Esophagus squamous epithelium (tissue), 5 donors: Measurements from ENCODE around the gene NCOR2. TPM values are rescaled to one million over a fixed set of nuclear protein-coding genes. Genes with fewer than 3 reads are reported as not detected.
A peak's percentile ranks its signal among the peaks of the same experiment; 100 is the strongest.
"Not testable (repeated sequence)": the region's sequence is repeated elsewhere in the genome, so short reads cannot be mapped to it uniquely, and the experiment has no call there.

Source experiments
- DNase-seq: peaks from one replicate; lab custom pipeline; 2025; lab: John Stamatoyannopoulos, UW
- H3K27ac ChIP-seq, 4 donors: fragments of 200-600 bp; sonication (generic); one replicate each; pipeline ENCODE4 v1.5.1; 2016 to 2019; ENCODE audit warnings: mild to moderate bottlenecking in 1 of 4
- H3K27me3 ChIP-seq, 4 donors: fragments of 200-600 bp; sonication (generic); 1 replicate in 3 of 4; 2 replicates in 1 of 4; pipeline versions ENCODE4 v1.5.1 to v1.6.0; 2017 to 2021; ENCODE audit warnings: antibody characterized with exemption in 1 of 4
- H3K36me3 ChIP-seq, 3 donors: fragments of 200-600 bp; sonication (generic); one replicate each; pipeline ENCODE4 v1.5.1; 2016 to 2019
- H3K4me1 ChIP-seq, 3 donors: fragments of 200-600 bp; sonication (generic); one replicate each; pipeline ENCODE4 v1.5.1; 2017 to 2019
- H3K4me3 ChIP-seq, 4 donors: fragments of 200-600 bp; sonication (generic); 1 replicate in 3 of 4; 2 replicates in 1 of 4; pipeline ENCODE4 v1.5.1; 2016 to 2019; ENCODE audit warnings: mild to moderate bottlenecking in 2 of 4, moderate library complexity in 1 of 4
- H3K9me3 ChIP-seq, 3 donors: fragments of 200-600 bp; sonication (generic); one replicate each; pipeline ENCODE4 v1.5.1; 2016 to 2019
- POLR2A ChIP-seq, 4 donors: fragments of 450-650 bp; IDR thresholded peaks; one replicate each; pipeline ENCODE4 v1.6.1; 2017; ENCODE audit warnings: antibody characterized with exemption in 4 of 4, mild to moderate bottlenecking in 4 of 4, moderate library complexity in 3 of 4
- WGBS, 2 donors: methylation state at CpG; one replicate each; pipeline ENCODE4 v1.1.5; 2018; 5-methylcytosine and 5-hydroxymethylcytosine counted together
- intact Hi-C: fragments of 100-400 bp; cut with DNase I; formaldehyde crosslinking; loops from one replicate; pipeline ENCODE4 v1.15.0; 2022
- total RNA-seq, 4 donors: library from RNA; depleted of rRNA; stranded (reverse); fragments of >200 nt; gene quantifications; one replicate each; pipeline ENCODE4 v1.1.0, GENCODE V29; 2016
- TF ChIP-seq, protein P1 (sequence below), 6 experiments: fragments of 450-650 bp in 4 of 6; fragments of 200-600 bp in 2 of 6; sonication (generic) in 2 of 6; IDR thresholded peaks; one replicate each; pipeline ENCODE4 v1.5.1; 2016 to 2019; ENCODE audit warnings: antibody characterized with exemption in 6 of 6, mild to moderate bottlenecking in 4 of 6, moderate library complexity in 4 of 6
- donor health status: DM: yes; HTN: yes; CAD: no.

The NCOR2 gene
- total RNA-seq, 4 donors from 2014 or later = 17.7 to 84.1 (median 45.6) TPM

DNA sequence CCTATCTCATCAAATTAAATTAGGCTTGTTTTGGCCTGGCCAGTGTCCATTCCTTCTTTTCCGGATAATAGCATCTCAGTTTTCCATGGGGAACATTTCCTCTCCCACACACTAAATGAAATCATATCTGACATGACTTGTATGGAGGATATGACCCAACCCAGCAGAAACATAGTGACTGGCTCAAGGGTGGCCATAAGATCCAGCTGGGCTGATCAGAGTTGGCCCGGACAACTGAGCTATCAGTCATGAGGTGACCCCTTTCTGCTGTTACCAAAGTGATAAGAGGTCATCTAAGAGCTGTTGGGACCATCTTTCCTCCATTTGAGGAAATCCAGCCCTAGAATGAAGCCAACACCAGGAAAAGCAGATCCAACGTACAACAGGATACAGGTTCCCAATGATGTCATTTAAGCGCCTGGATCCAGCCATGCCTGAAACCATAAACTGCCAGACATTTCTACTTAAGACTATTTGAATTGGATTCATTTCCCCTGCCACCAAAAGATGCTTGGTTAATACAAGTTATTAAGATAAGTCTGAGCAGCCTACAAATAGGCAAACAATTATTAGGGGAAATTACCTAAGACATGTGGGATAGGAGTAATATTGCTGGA is 20.7 kb upstream of the NCOR2 start:
- H3K27ac ChIP-seq = peak overlapping the region in 3 of 4 donors; percentile 20 to 53 (median 44)
- no peak for DNase-seq
- no peaks in the 10 kb centered on the region for H3K9me3 ChIP-seq
- H3K27me3 ChIP-seq = peaks cover 0 to 3% (median 0%) of the 10 kb centered on the region in 4 donors
- H3K36me3 ChIP-seq = no peaks in the 10 kb centered on the region
- peaks cover 14 to 32% (median 20%) of the 10 kb centered on the region in 3 donors for H3K4me1 ChIP-seq
- 82 to 94% methylated on average over 4 of the region's 4 CpGs for WGBS, 2 donors
- intact Hi-C loops = no loop called here
- H3K4me3 ChIP-seq = no peak overlapping the region
- TF ChIP-seq POLR2A (IDR thresholded peaks at IDR 0.05) = no peak
- TF ChIP-seq, protein P1, sequence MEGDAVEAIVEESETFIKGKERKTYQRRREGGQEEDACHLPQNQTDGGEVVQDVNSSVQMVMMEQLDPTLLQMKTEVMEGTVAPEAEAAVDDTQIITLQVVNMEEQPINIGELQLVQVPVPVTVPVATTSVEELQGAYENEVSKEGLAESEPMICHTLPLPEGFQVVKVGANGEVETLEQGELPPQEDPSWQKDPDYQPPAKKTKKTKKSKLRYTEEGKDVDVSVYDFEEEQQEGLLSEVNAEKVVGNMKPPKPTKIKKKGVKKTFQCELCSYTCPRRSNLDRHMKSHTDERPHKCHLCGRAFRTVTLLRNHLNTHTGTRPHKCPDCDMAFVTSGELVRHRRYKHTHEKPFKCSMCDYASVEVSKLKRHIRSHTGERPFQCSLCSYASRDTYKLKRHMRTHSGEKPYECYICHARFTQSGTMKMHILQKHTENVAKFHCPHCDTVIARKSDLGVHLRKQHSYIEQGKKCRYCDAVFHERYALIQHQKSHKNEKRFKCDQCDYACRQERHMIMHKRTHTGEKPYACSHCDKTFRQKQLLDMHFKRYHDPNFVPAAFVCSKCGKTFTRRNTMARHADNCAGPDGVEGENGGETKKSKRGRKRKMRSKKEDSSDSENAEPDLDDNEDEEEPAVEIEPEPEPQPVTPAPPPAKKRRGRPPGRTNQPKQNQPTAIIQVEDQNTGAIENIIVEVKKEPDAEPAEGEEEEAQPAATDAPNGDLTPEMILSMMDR (IDR thresholded peaks at IDR 0.05) = no peak

DNA sequence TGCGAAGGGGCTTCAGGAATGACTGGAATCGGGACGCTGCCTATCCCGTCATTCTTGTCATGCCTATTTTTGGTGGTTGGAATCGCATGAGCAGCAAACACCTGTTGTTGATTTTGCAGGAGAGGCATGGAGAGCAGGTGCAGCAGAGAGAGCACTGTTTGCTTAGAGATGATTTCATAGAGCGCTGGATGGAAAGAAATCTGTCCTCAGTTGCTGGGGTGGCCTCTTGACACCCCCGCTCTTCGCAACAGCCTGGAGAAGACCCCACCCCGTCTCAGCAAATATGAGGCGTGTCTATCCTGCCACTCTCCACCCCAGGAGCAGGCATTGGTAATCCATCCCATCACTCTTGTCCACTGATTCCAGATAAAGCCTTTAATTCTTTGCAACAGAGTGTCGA is 19.3 kb upstream of the NCOR2 start:
- H3K36me3 ChIP-seq = no peaks in the 10 kb centered on the region
- H3K4me1 ChIP-seq = peaks cover 10 to 26% (median 12%) of the 10 kb centered on the region in 3 donors
- no peak overlapping the region for H3K27ac ChIP-seq
- peaks cover 0 to 3% (median 0%) of the 10 kb centered on the region in 4 donors for H3K27me3 ChIP-seq
- no peak overlapping the region for H3K4me3 ChIP-seq
- 70 to 72% methylated on average over 10 of the region's 11 CpGs for WGBS, 2 donors
- DNase-seq = no peak
- intact Hi-C loops = no loop called here
- TF ChIP-seq, protein P1 (IDR thresholded peaks at IDR 0.05) = no peak
- H3K9me3 ChIP-seq = no peaks in the 10 kb centered on the region

DNA sequence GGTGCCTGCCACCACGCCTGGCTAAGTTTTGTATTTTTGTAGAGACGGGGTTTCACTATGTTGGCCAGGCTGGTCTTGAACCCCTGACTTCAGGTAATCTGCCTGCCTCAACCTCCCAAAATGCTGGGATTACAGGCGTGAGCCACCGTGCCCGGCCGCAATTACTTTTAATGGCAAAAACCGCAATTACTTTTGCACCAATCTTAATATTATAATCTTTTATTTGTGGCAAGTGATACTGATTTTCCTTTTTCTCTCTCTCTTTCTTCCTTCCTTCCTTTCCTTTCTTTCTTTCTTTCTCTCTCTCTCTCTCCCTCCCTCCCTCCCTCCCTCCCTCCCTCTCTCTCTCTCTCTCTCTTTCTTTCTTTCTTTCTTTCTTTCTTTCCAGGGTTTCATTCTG is 17.1 kb upstream of the NCOR2 start:
- 94 to 98% methylated on average over 7 of the region's 7 CpGs for WGBS, 2 donors
- intact Hi-C loops, H3K9me3 ChIP-seq, H3K4me3 ChIP-seq, H3K27ac ChIP-seq, H3K27me3 ChIP-seq, DNase-seq, H3K36me3 ChIP-seq: not testable (repeated sequence)
- H3K4me1 ChIP-seq = peaks cover 7 to 22% (median 9%) of the 10 kb centered on the region in 3 donors

DNA sequence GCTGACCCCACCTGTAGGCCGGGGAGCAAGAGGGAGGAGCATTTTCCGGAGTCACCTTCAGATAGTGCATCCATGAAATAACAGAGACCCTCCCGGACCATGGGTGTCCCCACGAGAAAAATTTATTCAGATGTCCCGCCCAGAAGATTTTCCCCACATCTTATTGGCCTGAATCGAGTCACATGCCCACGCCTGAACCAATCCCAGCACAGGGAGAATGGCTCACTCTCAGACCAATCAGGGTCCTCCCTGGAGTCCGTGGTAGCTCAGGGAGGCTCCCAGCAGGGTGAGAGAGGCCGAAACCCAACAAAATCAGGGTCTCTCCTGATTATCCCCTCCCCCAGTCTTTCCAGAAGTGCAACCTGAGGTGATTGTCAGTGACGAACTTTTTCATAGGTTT is 16.4 kb upstream of the NCOR2 start:
- 91 to 95% methylated on average over 5 of the region's 10 CpGs for WGBS, 2 donors
- no peaks in the 10 kb centered on the region for H3K36me3 ChIP-seq
- H3K27ac ChIP-seq = no peak overlapping the region
- H3K4me1 ChIP-seq = peaks cover 4 to 17% (median 6%) of the 10 kb centered on the region in 3 donors
- intact Hi-C loops = no loop called here
- no peak overlapping the region for H3K4me3 ChIP-seq
- peaks cover 0 to 3% (median 0%) of the 10 kb centered on the region in 4 donors for H3K27me3 ChIP-seq
- TF ChIP-seq POLR2A (IDR thresholded peaks at IDR 0.05) = no peak
- no peaks in the 10 kb centered on the region for H3K9me3 ChIP-seq
- no peak for DNase-seq

DNA sequence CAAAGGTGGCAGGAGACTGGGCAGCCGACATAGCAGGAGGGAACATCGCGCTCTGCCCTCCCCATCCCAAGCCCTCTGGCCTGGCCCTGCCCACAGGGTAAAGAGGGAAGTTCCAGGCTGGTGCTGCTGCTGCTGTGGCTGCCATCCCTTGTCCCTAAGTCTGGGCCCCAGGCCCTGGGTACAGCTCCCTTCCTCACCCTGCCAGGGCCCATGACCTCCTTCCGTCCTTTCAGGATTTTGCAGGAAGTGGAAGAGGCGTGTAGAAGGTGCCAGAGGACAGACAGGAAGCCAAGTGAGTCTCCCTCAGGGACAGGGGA is 14.7 kb upstream of the NCOR2 start:
- Histone ChIP-seq H3K27ac (no peak overlapping the region), H3K4me1 (peaks cover 5 to 24% (median 8%) of the 10 kb centered on the region in 3 donors), H3K4me3 (no peak overlapping the region), H3K36me3 (no peaks in the 10 kb centered on the region), H3K9me3 (peaks cover 0 to 4% (median 3%) of the 10 kb centered on the region in 3 donors), H3K27me3 (peaks cover 0 to 3% (median 0%) of the 10 kb centered on the region in 4 donors)
- TF ChIP-seq, protein P1 (IDR thresholded peaks at IDR 0.05) = no peak
- DNase-seq = no peak
- intact Hi-C loops = no loop called here
- 20 to 50% methylated on average over 1 of the region's 5 CpGs for WGBS, 2 donors

DNA sequence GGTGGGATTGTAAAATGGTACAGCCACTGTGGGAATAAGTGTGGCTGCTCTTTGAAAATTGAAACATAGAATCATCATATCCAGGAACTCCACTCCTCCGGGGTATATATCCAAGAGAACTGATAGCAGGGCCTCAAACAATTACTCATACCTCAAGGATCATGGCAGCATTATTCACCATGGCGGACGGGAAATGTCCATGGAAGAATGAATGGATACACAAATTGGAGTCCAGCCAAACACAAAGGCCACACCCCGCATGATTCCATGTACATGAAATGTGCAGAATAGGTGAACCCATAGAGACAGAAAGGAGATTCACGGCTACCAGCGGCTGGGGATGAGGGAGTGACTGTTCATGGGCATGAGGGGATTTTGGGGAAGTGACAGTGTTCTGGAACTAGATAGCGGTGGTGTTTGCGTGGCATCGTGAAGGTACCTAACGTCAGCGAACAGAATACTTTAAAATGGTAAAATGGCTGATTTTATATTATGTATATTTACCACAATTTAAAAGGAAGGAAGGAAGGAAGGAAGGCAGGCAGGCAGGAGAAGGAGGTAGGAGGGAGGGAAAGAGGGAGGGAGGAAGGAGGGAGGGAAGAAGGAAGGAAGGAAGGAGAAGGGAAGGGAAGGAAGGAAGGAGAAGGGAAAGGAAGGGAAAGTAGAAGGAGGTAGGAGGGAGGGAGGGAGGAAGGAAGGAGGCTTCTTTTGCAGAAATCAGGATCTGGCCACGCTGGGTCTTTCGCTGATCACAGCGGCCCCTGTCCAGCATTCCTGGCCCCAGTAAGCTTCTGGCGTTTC is 14.1 kb upstream of the NCOR2 start:
- TF ChIP-seq POLR2A (IDR thresholded peaks at IDR 0.05) = no peak
- TF ChIP-seq, protein P1 (IDR thresholded peaks at IDR 0.05) = no peak
- no peak overlapping the region for H3K4me3 ChIP-seq
- H3K27me3 ChIP-seq = peaks cover 0 to under 1% (median 0%) of the 10 kb centered on the region in 4 donors
- 60% methylated on average over 15 of the region's 15 CpGs for WGBS, 2 donors
- H3K4me1 ChIP-seq = peaks cover 5 to 24% (median 8%) of the 10 kb centered on the region in 3 donors
- H3K9me3 ChIP-seq = peaks cover 4 to 10% (median 8%) of the 10 kb centered on the region in 3 donors
- intact Hi-C loops = no loop called here
- no peak for DNase-seq
- H3K36me3 ChIP-seq = no peaks in the 10 kb centered on the region
- H3K27ac ChIP-seq = no peak overlapping the region
